Measurements from ENCODE around the gene GON7.

GON7 gene

DNA sequence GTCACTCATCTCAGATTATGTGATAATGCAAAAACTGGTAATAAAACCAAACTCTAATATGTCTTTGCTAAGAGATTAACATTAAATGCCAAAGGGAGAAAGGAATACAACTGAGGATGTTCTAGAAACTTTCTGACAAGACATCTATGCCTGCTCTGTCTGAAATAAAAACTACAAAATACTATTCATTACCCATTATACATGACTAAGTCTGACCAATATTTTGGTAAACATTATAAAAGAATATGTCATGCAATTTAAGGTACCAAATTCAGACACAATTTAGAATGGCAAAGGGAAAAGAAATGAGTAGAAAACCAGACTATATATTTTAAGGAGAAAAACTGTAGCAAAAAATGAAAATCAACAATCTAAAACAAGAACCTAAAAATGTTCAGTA lies 39.7 kb upstream of the GON7 start:
- no peaks in the 10 kb centered on the region for H3K27me3 ChIP-seq (ENCODE audit: insufficient read depth, poor library complexity, severe bottlenecking)
- DNase-seq (ENCODE audit: low read depth in 1 of 2, low spot score in 1 of 2), result no peak
- H3K4me3 ChIP-seq (replicated peaks; ENCODE audit: insufficient read depth, low read length), result no peak overlapping the region
- TF ChIP-seq, protein P1, sequence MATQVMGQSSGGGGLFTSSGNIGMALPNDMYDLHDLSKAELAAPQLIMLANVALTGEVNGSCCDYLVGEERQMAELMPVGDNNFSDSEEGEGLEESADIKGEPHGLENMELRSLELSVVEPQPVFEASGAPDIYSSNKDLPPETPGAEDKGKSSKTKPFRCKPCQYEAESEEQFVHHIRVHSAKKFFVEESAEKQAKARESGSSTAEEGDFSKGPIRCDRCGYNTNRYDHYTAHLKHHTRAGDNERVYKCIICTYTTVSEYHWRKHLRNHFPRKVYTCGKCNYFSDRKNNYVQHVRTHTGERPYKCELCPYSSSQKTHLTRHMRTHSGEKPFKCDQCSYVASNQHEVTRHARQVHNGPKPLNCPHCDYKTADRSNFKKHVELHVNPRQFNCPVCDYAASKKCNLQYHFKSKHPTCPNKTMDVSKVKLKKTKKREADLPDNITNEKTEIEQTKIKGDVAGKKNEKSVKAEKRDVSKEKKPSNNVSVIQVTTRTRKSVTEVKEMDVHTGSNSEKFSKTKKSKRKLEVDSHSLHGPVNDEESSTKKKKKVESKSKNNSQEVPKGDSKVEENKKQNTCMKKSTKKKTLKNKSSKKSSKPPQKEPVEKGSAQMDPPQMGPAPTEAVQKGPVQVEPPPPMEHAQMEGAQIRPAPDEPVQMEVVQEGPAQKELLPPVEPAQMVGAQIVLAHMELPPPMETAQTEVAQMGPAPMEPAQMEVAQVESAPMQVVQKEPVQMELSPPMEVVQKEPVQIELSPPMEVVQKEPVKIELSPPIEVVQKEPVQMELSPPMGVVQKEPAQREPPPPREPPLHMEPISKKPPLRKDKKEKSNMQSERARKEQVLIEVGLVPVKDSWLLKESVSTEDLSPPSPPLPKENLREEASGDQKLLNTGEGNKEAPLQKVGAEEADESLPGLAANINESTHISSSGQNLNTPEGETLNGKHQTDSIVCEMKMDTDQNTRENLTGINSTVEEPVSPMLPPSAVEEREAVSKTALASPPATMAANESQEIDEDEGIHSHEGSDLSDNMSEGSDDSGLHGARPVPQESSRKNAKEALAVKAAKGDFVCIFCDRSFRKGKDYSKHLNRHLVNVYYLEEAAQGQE (IDR thresholded peaks at IDR 0.05; ENCODE audit: insufficient replicate concordance, low read depth), result no peak
- TF ChIP-seq, protein P2, sequence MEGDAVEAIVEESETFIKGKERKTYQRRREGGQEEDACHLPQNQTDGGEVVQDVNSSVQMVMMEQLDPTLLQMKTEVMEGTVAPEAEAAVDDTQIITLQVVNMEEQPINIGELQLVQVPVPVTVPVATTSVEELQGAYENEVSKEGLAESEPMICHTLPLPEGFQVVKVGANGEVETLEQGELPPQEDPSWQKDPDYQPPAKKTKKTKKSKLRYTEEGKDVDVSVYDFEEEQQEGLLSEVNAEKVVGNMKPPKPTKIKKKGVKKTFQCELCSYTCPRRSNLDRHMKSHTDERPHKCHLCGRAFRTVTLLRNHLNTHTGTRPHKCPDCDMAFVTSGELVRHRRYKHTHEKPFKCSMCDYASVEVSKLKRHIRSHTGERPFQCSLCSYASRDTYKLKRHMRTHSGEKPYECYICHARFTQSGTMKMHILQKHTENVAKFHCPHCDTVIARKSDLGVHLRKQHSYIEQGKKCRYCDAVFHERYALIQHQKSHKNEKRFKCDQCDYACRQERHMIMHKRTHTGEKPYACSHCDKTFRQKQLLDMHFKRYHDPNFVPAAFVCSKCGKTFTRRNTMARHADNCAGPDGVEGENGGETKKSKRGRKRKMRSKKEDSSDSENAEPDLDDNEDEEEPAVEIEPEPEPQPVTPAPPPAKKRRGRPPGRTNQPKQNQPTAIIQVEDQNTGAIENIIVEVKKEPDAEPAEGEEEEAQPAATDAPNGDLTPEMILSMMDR (IDR thresholded peaks at IDR 0.05; ENCODE audit: insufficient read depth, low read length), result no peak
- no peak for TF ChIP-seq SPI1 (IDR thresholded peaks at IDR 0.05; ENCODE audit: borderline replicate concordance, low read depth)
- TF ChIP-seq GABPA (IDR thresholded peaks at IDR 0.05; ENCODE audit: low read depth), result no peak
- no peak for TF ChIP-seq POLR2AphosphoS5 (IDR thresholded peaks at IDR 0.05; ENCODE audit: low read depth)
- H3K27ac ChIP-seq (replicated peaks), result no peak overlapping the region

DNA sequence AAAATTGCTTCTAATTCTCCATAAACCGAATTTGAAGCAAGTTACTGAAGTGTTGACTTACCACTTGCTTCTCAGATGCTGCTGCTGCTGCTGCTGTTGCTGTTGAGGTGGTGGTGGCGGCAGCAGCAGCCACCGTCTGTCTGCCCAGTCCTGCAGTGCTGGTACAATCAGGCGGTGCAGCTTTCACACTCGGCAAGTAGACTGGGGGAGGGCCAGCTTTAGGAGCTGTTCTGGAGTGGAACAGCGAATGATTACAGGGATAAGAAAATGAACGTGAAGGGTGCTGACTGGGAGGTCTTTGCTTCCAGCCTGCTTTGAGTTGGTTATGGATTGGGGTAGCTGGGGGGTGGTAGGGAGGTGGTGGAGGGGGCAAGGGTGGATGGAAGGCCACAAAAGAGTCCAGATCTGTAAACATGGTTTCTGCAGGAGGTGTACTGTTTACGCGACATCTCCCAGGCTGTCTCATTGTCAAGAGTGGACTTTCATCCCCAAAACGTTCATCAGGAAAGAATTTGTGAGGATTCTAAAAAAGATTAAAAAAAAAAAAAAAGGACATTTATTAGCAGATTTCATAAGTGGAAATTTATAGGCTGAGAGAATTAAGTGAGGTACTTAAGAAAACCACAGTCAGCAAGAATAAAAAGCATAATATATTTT lies 39.0 kb upstream of the GON7 start:
- no peak for TF ChIP-seq POLR2AphosphoS5 (IDR thresholded peaks at IDR 0.05; ENCODE audit: low read depth)
- no peak for TF ChIP-seq SPI1 (IDR thresholded peaks at IDR 0.05; ENCODE audit: borderline replicate concordance, low read depth)
- TF ChIP-seq, protein P1 (IDR thresholded peaks at IDR 0.05; ENCODE audit: insufficient replicate concordance, low read depth), result no peak
- no peak for TF ChIP-seq GABPA (IDR thresholded peaks at IDR 0.05; ENCODE audit: low read depth)
- TF ChIP-seq, protein P2 (IDR thresholded peaks at IDR 0.05; ENCODE audit: insufficient read depth, low read length), result no peak
- H3K27ac ChIP-seq (replicated peaks), result no peak overlapping the region

DNA sequence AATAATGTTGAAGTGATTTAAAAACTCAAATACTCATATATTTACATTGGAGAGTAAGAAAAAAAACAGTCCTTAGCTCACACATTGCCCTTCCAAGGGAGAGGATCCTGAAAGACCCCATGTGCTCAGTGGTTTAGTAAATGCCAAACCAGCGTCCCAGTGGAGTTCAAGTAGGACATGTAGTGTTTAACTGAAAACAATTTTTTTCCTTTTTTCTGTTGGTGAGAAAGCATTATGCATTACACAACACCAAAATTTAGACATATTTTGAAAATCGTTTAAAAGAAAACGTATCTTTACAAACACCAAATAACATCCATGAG lies 33.8 kb upstream of the GON7 start:
- no peak overlapping the region for H3K4me3 ChIP-seq (replicated peaks; ENCODE audit: insufficient read depth, low read length)
- TF ChIP-seq, protein P2 (IDR thresholded peaks at IDR 0.05; ENCODE audit: insufficient read depth, low read length), result no peak
- TF ChIP-seq POLR2AphosphoS5 (IDR thresholded peaks at IDR 0.05; ENCODE audit: low read depth) (no peak), GABPA (IDR thresholded peaks at IDR 0.05; ENCODE audit: low read depth) (no peak), SPI1 (IDR thresholded peaks at IDR 0.05; ENCODE audit: borderline replicate concordance, low read depth) (no peak)
- TF ChIP-seq, protein P1 (IDR thresholded peaks at IDR 0.05; ENCODE audit: insufficient replicate concordance, low read depth), result no peak
- no peak for DNase-seq (ENCODE audit: low read depth in 1 of 2, low spot score in 1 of 2)
- H3K27ac ChIP-seq (replicated peaks), result no peak overlapping the region
- H3K27me3 ChIP-seq (ENCODE audit: insufficient read depth, poor library complexity, severe bottlenecking), result no peaks in the 10 kb centered on the region

More for the DNA sequence above, 39.0 kb upstream of the GON7 start:
- no peak for DNase-seq (ENCODE audit: low read depth in 1 of 2, low spot score in 1 of 2)
- Histone ChIP-seq H3K27me3 (ENCODE audit: insufficient read depth, poor library complexity, severe bottlenecking) (no peaks in the 10 kb centered on the region), H3K4me3 (replicated peaks; ENCODE audit: insufficient read depth, low read length) (no peak overlapping the region)

All from HL-60 (cell line).